HG02938 (cell line): ENCODE results near the gene SERPINE1.
"Not testable (repeated sequence)": the region's sequence is repeated elsewhere in the genome, so short reads cannot be mapped to it uniquely, and the experiment has no call there.

Experiments
- ATAC-seq: cut with Tn5 transposase; IDR thresholded peaks from one replicate; pipeline ENCODE4 v1.9.1; 2021; ENCODE audit warnings: mild to moderate bottlenecking, moderate library complexity; ENCODE audit not compliant: unreplicated experiment

The SERPINE1 gene

DNA sequence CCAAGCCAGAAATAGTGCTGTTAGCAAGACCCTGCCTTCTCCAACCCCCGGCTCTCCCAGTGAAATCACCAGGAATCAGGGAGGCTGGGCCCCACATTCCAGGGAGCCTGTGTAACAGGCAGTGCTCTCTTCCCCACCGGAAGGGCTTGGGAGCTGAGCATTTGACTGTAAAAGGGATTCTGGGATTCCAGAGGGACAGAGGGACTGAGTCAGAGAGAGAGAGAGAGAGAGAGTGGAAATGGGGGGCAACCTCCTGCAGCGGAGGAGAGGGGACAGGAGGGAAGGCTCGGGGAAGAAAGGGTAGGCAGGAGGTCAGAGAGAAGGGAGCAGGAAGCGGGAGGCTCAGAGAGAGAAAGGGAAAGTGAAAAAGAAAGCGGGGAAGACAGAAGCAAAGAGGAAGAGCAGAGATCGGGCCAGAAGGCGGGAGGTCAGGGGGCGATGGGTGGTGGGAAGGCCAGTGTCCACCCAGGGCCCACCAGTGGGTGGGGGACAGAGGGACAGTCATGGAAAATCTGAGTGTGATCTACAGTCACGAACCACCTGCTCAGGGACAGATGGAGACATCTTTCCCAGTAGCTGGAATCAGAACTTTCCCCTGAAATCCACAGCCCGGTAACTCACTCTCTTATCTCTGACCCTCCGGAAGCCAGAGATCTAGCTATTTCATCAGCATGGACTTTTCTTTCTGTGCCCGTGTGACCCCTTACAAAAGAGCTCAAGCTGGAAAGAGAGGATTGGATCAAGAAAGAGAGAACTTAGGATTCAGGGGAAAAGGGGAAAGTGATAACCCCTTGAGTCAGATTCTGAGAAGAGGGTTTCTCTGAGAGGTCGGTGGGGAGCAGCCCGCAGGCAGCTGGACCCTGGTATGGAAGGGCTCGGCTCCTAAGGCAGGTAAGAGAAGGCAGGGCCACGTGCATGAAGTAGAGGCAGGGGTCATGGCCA, 4.6 kb upstream of the SERPINE1 start:
- no peak for ATAC-seq

DNA sequence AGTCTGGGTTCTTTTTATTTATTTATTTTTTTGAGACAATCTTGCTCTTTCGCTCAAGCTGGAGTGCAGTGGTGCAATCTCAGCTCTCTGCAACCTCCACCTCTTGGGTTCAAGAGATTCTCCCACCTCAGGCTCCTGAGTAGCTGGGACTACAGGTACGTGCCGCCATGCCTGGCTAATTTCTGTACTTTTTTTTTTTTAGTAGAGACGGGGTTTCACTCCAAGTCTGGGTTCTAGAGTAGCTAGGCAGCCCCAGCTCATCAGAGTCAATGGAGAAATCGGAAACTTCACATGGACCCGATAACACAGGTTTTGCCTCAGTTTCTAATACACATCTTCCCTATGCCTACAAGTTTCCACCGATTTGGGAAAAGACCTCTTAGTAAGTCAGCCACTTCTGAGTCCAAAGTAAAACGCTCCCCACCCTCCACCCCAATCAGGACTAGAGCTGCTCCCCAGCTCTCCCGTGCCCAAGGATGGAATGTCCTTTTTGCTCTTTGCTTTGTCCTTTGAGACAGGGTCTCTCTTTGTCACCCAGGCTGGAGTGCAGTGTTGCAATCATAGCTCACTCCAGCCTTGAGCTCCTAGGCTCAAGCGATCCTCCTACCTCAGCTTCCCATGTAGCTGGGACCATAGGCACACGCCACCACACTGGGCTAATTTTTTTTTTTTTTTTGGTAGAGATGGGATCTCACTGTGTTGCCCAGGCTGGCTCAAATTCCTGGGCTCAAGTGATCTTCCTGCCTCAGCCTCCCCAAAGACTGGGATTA, 3.8 kb upstream of the SERPINE1 start:
- no peak for ATAC-seq

DNA sequence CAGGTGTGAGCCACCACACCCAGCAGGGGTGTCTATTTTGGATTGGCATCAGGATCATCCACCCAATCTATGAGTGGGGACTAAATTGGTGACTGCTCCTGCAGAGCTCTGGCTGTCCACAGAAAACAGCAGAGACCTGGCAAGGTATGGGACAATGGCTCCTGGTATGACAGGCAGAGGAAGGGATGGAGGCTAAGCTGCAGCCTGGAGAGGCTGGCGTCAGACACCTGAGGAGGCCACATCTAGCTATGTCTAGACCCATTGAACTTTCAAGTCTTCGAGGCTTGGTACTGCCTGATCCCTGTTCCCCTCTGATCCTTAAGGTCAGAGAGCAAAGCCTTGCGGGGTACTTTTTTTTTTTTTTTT, 3.2 kb upstream of the SERPINE1 start:
- ATAC-seq: no peak

DNA sequence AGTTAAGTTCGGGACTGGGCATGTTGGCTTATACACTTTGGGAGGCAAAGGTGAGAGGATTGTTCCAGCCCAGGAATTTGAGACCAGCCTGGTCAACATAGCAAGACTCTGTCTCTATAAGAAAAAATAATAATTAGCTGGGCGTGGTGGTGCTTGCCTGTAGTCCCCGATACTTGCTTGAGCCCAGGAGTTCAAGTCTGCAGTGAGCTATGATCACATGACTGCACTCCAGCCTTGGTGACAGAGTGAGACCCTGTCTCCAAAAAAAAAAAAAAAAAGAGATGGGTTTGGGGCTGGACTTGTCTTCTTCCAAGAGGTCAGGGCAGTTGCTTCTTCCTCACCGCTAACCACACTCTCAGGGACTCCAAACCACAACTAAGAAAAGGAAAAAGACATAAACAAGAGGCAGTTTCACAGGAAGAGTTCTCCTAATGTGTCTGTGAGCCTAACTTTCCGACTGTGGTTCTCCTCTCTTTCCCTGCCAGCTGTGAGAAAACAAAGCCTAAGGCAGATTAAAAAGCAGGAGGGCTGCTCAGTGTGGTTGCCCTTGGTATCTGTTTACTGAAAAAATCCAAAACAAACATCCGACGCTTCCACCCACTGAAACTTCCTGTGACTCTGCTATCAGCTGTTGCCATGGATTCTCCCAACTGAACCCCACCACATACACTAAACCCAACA, 2.4 kb upstream of the SERPINE1 start:
- no peak for ATAC-seq

DNA sequence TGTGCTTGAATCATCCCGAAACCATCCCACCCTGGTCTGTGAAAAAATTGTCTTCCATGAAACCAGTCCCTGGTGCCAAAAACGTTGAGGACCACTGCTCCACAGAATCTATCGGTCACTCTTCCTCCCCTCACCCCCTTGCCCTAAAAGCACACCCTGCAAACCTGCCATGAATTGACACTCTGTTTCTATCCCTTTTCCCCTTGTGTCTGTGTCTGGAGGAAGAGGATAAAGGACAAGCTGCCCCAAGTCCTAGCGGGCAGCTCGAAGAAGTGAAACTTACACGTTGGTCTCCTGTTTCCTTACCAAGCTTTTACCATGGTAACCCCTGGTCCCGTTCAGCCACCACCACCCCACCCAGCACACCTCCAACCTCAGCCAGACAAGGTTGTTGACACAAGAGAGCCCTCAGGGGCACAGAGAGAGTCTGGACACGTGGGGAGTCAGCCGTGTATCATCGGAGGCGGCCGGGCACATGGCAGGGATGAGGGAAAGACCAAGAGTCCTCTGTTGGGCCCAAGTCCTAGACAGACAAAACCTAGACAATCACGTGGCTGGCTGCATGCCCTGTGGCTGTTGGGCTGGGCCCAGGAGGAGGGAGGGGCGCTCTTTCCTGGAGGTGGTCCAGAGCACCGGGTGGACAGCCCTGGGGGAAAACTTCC, 784 bp upstream of the SERPINE1 start:
- ATAC-seq: peak; percentile 40

DNA sequence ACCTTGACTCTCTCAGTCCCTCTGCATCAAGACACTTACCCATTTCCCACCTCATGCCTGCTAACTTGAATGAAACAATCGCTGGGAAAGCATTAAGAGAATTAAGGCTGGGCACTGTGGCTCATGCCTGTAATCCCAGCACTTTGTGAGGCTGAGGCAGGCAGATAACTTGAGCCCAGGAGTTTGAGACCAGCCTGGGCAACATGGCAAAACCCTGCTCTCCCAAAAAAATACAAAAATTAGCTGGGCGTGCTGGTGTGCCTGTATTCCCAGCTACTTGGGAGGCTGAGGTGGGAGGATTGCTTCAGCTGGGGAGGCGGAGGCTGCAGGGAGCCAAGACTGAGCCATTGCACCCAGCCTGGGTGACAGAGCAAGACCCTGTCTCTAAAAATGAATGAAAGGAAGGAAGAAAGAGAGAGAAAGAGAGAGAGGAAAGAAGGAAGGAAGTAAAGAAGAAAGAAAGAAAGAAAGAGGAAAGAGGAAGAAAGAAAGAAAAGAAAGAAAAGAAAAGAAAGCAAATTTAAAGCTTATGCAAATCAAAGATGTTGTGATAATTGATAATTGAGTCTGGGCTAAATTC, 646 bp downstream of the SERPINE1 start:
- no peak for ATAC-seq

DNA sequence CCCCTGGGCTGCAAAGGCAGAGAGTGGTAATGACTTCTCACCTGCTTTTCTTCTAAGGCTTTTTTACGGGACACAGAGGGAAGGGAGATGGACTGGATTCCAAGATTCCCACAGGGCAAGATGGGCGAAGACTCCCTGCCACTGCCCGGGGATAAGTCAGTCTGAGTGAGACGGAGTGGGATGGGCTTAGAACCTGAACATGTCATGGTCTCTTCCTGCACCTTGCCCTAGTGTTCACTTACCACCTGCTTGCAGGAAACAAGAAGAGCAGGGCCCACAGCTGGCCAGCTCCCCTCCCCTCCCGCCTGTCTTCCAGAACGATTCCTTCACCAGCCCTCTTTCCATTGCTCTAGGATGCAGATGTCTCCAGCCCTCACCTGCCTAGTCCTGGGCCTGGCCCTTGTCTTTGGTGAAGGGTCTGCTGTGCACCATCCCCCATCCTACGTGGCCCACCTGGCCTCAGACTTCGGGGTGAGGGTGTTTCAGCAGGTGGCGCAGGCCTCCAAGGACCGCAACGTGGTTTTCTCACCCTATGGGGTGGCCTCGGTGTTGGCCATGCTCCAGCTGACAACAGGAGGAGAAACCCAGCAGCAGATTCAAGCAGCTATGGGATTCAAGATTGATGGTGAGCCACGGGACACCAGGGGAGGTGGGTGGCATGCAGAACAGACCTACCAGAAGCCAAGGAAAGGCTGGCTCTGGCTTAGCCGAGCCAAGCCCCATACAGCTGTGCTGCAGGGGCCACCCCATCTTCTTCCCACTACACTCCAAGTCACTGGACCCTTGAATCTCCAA, 1.3 kb downstream of the SERPINE1 start:
- ATAC-seq: no peak

DNA sequence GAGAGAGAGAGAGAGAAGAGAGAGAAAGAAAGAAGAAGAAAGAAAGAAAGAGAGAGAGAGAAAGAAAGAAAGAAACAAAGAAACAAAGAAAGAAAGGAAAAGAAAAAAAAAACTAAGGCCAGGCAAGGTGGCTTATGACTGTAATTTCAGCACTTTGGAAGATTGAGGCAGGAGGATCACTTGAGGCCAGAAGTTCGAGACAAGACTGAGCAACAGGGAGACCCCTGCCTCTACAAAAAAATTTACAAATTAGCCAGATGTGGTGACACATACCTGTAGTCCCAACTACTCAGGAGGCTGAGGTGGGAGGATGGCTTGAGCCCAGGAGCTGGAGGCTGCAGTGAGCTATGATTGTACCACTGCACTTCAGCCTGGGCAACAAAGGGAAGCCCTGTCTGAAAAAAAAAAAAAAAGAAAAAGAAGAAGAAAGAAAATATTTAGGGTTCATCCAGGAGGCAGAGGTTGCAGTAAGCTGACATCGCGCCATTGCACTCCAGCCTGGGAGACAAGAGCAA, 2.8 kb downstream of the SERPINE1 start:
- ATAC-seq: no peak

DNA sequence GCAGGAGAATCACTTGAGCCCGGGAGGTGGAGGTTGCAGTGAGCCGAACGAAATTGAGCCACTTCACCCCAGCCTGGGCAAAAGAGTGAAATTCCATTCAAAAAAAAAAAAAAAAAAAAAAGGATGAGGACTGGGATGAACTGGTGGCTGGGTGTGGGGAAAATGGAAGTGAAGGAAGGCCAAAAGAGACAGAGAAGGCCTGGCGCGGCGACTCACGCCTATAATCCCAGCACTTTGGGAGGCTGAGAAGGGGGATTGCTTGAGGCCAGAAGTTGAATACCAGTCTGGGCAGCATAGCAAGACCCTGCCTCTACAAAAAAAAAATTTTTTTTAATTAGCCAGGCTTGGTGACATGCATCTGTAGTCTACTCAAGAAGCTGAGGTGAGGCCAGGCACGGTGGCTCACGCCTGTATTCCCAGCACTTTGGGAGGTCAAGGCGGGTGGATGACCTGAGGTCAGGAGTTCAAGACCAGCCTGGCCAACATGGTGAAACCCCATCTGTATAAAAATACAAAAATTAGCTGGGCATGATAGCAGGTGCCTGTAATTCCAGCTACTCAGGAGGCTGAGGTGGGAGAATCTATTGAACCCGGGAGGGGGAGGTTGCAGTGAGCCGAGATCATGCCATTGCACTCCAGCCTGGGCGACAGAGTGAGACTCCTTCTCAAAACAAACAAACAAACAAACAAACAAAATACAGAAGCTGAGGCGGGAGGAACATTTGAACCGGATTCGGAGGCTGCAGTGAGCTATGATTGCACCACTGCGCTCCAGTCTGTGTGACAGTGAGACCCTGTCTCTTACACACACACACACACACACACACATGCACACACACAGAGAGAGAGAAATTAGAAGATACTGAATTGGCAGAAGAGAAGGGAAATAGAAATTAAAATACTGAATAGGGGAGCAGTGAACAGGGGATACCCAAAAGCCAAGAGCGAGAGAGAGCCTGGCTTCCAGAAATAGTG, 6.0 kb downstream of the SERPINE1 start:
- ATAC-seq: not testable (repeated sequence)

DNA sequence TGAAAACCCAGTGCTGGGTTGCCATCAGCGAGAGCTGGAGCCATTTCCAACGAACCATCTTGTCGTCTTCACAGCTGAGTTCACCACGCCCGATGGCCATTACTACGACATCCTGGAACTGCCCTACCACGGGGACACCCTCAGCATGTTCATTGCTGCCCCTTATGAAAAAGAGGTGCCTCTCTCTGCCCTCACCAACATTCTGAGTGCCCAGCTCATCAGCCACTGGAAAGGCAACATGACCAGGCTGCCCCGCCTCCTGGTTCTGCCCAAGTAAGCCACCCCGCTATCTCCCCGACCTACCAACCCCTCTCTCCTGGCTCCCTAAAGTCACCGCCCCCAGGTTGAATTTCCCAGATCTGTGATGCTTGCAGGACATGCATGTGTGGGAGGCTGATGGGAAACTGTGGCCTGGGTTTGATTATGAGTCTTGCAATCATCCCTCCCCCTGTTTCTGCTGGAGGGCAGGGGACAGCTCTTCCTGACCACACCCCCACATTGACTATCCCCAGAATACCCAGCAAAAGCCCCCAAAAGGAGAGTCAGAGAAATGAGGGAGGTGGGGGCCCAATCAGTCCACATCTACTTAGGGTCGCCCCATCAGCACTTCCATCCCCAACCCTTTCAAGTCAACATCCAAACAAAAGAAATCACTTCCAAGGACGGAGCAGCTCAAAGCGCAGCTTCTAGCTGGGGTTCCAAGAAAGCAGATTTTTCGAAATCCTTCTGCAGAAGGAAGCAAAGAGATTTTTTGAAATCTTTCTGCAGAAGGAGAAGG, 6.9 kb downstream of the SERPINE1 start:
- ATAC-seq: no peak

DNA sequence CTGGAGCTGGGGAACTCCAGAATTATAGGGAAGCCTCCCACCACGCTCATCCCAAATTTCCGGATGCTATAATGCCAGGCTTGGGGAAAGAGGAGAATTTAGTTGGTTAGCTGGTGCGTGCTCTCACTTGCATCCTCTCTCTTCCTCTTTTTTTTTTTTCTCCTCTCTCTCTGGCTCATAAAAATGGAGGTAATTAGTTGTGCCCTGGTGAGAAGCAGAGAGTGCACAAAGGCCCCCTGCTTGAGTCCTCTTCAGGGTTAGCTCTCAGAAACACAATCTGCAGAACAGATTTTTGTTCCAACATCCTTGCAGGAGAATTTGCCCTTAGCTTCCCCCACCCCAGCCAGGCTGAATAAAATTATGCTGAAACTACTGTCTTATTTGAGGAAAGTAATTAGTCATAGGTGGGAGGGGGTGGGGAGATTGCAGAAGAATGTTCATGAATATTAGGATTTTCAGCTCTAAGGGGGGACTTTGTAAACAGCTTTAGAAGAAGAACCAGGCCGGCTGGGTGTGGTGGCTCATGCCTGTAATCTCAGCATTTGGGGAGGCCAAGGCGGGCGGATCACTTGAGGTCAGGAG, 7.6 kb downstream of the SERPINE1 start:
- ATAC-seq: no peak

DNA sequence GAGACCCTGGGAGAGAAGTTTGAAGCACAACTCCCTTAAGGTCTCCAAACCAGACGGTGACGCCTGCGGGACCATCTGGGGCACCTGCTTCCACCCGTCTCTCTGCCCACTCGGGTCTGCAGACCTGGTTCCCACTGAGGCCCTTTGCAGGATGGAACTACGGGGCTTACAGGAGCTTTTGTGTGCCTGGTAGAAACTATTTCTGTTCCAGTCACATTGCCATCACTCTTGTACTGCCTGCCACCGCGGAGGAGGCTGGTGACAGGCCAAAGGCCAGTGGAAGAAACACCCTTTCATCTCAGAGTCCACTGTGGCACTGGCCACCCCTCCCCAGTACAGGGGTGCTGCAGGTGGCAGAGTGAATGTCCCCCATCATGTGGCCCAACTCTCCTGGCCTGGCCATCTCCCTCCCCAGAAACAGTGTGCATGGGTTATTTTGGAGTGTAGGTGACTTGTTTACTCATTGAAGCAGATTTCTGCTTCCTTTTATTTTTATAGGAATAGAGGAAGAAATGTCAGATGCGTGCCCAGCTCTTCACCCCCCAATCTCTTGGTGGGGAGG, 10.8 kb downstream of the SERPINE1 start:
- no peak for ATAC-seq

DNA sequence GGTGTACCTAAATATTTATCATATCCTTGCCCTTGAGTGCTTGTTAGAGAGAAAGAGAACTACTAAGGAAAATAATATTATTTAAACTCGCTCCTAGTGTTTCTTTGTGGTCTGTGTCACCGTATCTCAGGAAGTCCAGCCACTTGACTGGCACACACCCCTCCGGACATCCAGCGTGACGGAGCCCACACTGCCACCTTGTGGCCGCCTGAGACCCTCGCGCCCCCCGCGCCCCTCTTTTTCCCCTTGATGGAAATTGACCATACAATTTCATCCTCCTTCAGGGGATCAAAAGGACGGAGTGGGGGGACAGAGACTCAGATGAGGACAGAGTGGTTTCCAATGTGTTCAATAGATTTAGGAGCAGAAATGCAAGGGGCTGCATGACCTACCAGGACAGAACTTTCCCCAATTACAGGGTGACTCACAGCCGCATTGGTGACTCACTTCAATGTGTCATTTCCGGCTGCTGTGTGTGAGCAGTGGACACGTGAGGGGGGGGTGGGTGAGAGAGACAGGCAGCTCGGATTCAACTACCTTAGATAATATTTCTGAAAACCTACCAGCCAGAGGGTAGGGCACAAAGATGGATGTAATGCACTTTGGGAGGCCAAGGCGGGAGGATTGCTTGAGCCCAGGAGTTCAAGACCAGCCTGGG, 11.4 kb downstream of the SERPINE1 start:
- ATAC-seq: peak; percentile 64

DNA sequence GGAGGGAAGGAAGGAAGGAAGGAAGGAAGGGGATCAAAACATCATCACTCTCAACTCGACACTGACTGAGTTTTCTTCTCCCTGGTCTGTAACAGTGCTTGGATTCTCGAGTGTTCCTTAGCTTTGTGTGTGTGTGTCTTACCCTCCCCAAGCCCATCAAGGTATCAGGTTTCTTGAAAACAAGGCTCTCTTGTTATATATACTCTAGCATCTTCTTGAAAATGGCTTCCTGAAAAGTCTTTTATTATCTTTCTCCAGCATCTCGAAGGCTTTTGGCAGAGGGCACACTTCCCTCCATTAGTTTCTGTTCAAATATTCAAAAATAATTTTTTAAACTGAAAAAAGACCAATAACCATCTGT, 13.4 kb downstream of the SERPINE1 start:
- ATAC-seq: no peak

DNA sequence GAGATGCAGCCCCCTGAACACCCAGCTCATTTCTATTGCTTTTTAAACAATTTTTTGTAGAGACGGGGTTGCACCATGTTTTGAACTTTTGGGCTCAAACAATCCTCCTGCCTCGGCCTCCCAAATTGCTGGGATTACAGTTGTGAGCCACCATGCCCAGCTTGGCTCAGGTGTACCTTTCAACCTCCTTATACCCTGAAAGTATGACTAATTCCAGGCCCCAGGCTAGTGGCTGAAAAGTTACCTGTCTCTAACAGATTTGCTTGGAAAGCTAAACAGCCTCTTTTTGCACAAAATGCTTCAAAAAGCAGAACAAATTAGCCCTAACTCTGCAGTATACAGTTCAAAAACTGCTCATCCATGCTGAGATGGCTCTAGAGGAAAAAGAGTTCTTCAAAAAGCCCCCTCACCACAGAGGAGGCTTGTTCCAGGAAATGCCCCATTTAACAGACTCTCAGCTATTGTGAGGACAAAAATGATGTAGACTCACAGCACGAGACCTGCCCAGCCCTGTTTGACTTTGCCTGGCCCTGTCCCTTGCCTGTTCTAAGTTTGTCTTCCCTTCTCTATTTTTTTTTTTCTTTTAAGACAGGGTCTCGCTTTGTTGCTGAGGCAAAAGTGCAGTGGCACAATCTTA, 14.0 kb downstream of the SERPINE1 start:
- no peak for ATAC-seq
